ENCODE measurements around the gene ADGRG3.

ADGRG3 gene

GRCh38 chr16:57734308-57734924 is 66.3 kb downstream of the ADGRG3 start:
- Histone ChIP-seq H2BK5ac (ENCODE audit: low read depth, low read length, poor library complexity, severe bottlenecking) (no peak overlapping the region), H3K23ac (ENCODE audit: low read length in 2 of 2) (peak overlapping the region in 1 of 2 experiments; percentile 14), H3K14ac (ENCODE audit: low read length in 2 of 2) (peak overlapping the region in 1 of 2 experiments; percentile 93), H3K9ac (ENCODE audit: low read length) (peak overlapping the region; percentile 99), H4K8ac (ENCODE audit: low read length) (peak overlapping the region; percentile 88), H2BK15ac (ENCODE audit: low read depth, poor library complexity, severe bottlenecking) (no peak overlapping the region), H3K27me3 (ENCODE audit: control insufficient read depth in 1 of 2, insufficient read depth in 1 of 2, low read length in 2 of 2) (peaks cover 3 to 6% of the 10 kb centered on the region in 2 experiments), H2BK12ac (ENCODE audit: low read length in 2 of 2) (no peak overlapping the region), H2AFZ (ENCODE audit: low read depth, low read length) (peak overlapping the region; percentile 85), H4K91ac (ENCODE audit: low read length) (peak overlapping the region; percentile 62), H3K4ac (ENCODE audit: low read depth in 1 of 2, low read length in 2 of 2) (peak overlapping the region; percentile 90), H3K4me3 (ENCODE audit: insufficient read depth in 1 of 2, low read depth in 1 of 2, low read length in 2 of 2) (peak overlapping the region; percentile 63 to 95), H3K9me3 (ENCODE audit: control insufficient read depth, low read length) (peaks cover 6% of the 10 kb centered on the region), H3K79me1 (replicated peaks; ENCODE audit: low read length, poor library complexity, severe bottlenecking) (peaks cover 20% of the 10 kb centered on the region), H3K4me2 (ENCODE audit: low read length, poor library complexity, severe bottlenecking) (peak overlapping the region; percentile 88), H3K4me1 (ENCODE audit: control insufficient read depth, insufficient read depth, low read depth, low read length) (peaks cover 14% of the 10 kb centered on the region), H3K27ac (ENCODE audit: low read length, poor library complexity, severe bottlenecking) (peak overlapping the region; percentile 79), H2AK5ac (ENCODE audit: low read length, severe bottlenecking) (peak overlapping the region; percentile 85), H3K18ac (ENCODE audit: low read depth in 1 of 2, low read length in 2 of 2) (peak overlapping the region; percentile 56 to 95), H3K36me3 (ENCODE audit: control insufficient read depth in 1 of 2, insufficient read depth in 2 of 2, low read depth in 1 of 2, low read length in 2 of 2) (peaks cover 8 to 10% of the 10 kb centered on the region in 2 experiments), H2BK120ac (ENCODE audit: low read depth, low read length) (peak overlapping the region; percentile 24)
- DNase-seq, result no peak
- 83% methylated on average over 19 of the region's 20 CpGs for WGBS

GRCh38 chr16:57734925-57735754 is 67.0 kb downstream of the ADGRG3 start:
- H3K9me3 ChIP-seq (ENCODE audit: control insufficient read depth, low read length), result peaks cover 6% of the 10 kb centered on the region
- peak overlapping the region; percentile 93 for H3K4me2 ChIP-seq (ENCODE audit: low read length, poor library complexity, severe bottlenecking)
- H3K36me3 ChIP-seq (ENCODE audit: control insufficient read depth in 1 of 2, insufficient read depth in 2 of 2, low read depth in 1 of 2, low read length in 2 of 2), result peaks cover 10 to 13% of the 10 kb centered on the region in 2 experiments
- 8% methylated on average over 45 of the region's 45 CpGs for WGBS
- H3K27me3 ChIP-seq (ENCODE audit: control insufficient read depth in 1 of 2, insufficient read depth in 1 of 2, low read length in 2 of 2), result peaks cover 3 to 6% of the 10 kb centered on the region in 2 experiments
- H2BK120ac ChIP-seq (ENCODE audit: low read depth, low read length), result peak overlapping the region; percentile 24
- DNase-seq, result peak; percentile 100
- H3K79me1 ChIP-seq (replicated peaks; ENCODE audit: low read length, poor library complexity, severe bottlenecking), result peaks cover 27% of the 10 kb centered on the region
- H3K9ac ChIP-seq (ENCODE audit: low read length), result peak overlapping the region; percentile 99
- H4K8ac ChIP-seq (ENCODE audit: low read length), result peak overlapping the region; percentile 88
- no peak overlapping the region for H2BK15ac ChIP-seq (ENCODE audit: low read depth, poor library complexity, severe bottlenecking)
- H2BK12ac ChIP-seq (ENCODE audit: low read length in 2 of 2), result no peak overlapping the region
- peak overlapping the region; percentile 85 for H2AFZ ChIP-seq (ENCODE audit: low read depth, low read length)
- peaks cover 14% of the 10 kb centered on the region for H3K4me1 ChIP-seq (ENCODE audit: control insufficient read depth, insufficient read depth, low read depth, low read length)
- peak overlapping the region; percentile 3 for H2BK5ac ChIP-seq (ENCODE audit: low read depth, low read length, poor library complexity, severe bottlenecking)
- H3K27ac ChIP-seq (ENCODE audit: low read length, poor library complexity, severe bottlenecking), result peak overlapping the region; percentile 79
- H3K23ac ChIP-seq (ENCODE audit: low read length in 2 of 2), result peak overlapping the region in 1 of 2 experiments; percentile 14
- H3K4ac ChIP-seq (ENCODE audit: low read depth in 1 of 2, low read length in 2 of 2), result peak overlapping the region; percentile 90
- peak overlapping the region; percentile 56 to 95 for H3K18ac ChIP-seq (ENCODE audit: low read depth in 1 of 2, low read length in 2 of 2)
- peak overlapping the region in 1 of 2 experiments; percentile 93 for H3K14ac ChIP-seq (ENCODE audit: low read length in 2 of 2)
- peak overlapping the region; percentile 85 for H2AK5ac ChIP-seq (ENCODE audit: low read length, severe bottlenecking)
- peak overlapping the region; percentile 62 for H4K91ac ChIP-seq (ENCODE audit: low read length)
- peak overlapping the region; percentile 95 to 98 for H3K4me3 ChIP-seq (ENCODE audit: insufficient read depth in 1 of 2, low read depth in 1 of 2, low read length in 2 of 2)

GRCh38 chr16:57735755-57736418 is 67.8 kb downstream of the ADGRG3 start, which contains the start of gene KATNB1:
Gene KATNB1 (plus strand): TSS chr16:57735770. CDS start chr16:57737244, 1,474 bp downstream.
- Histone ChIP-seq H3K9ac (ENCODE audit: low read length) (peak within 1 kb of the TSS; percentile 99), H3K4me2 (ENCODE audit: low read length, poor library complexity, severe bottlenecking) (peak within 1 kb of the TSS; percentile 93), H3K79me1 (replicated peaks; ENCODE audit: low read length, poor library complexity, severe bottlenecking) (peaks cover 33% of the 10 kb centered on the region), H2AFZ (ENCODE audit: low read depth, low read length) (peak within 1 kb of the TSS; percentile 100), H3K27me3 (ENCODE audit: control insufficient read depth in 1 of 2, insufficient read depth in 1 of 2, low read length in 2 of 2) (peaks cover 0 to 6% of the 10 kb centered on the region in 2 experiments), H3K27ac (ENCODE audit: low read length, poor library complexity, severe bottlenecking) (peak within 1 kb of the TSS; percentile 79), H3K23ac (ENCODE audit: low read length in 2 of 2) (peak within 1 kb of the TSS in 1 of 2 experiments; percentile 14), H3K9me3 (ENCODE audit: control insufficient read depth, low read length) (peaks cover 6% of the 10 kb centered on the region), H2BK5ac (ENCODE audit: low read depth, low read length, poor library complexity, severe bottlenecking) (peak within 1 kb of the TSS; percentile 67), H3K18ac (ENCODE audit: low read depth in 1 of 2, low read length in 2 of 2) (peak within 1 kb of the TSS; percentile 59 to 95), H3K4me3 (ENCODE audit: insufficient read depth in 1 of 2, low read depth in 1 of 2, low read length in 2 of 2) (peak within 1 kb of the TSS; percentile 95 to 98), H3K4me1 (ENCODE audit: control insufficient read depth, insufficient read depth, low read depth, low read length) (peaks cover 14% of the 10 kb centered on the region), H2BK120ac (ENCODE audit: low read depth, low read length) (peak within 1 kb of the TSS; percentile 37), H2BK15ac (ENCODE audit: low read depth, poor library complexity, severe bottlenecking) (no peak within 1 kb of the TSS), H2AK5ac (ENCODE audit: low read length, severe bottlenecking) (peak within 1 kb of the TSS; percentile 85), H3K36me3 (ENCODE audit: control insufficient read depth in 1 of 2, insufficient read depth in 2 of 2, low read depth in 1 of 2, low read length in 2 of 2) (peaks cover 10 to 20% of the 10 kb centered on the region in 2 experiments), H2BK12ac (ENCODE audit: low read length in 2 of 2) (peak within 1 kb of the TSS in 1 of 2 experiments; percentile 67), H3K4ac (ENCODE audit: low read depth in 1 of 2, low read length in 2 of 2) (peak within 1 kb of the TSS; percentile 90), H3K14ac (ENCODE audit: low read length in 2 of 2) (peak within 1 kb of the TSS in 1 of 2 experiments; percentile 93), H4K8ac (ENCODE audit: low read length) (peak within 1 kb of the TSS; percentile 88), H4K91ac (ENCODE audit: low read length) (peak within 1 kb of the TSS; percentile 62)
- WGBS, result 3% methylated on average over 35 of the region's 35 CpGs
- DNase-seq, result no peak
